Keratinocyte (primary cell): Measurements from ENCODE around the gene LAMA4. TPM values are rescaled to one million over a fixed set of nuclear protein-coding genes. Genes with fewer than 3 reads are reported as not detected.

Source experiments
- DNase-seq: peaks from one replicate; pipeline ENCODE4 v3.0.0-alpha.2; 2011; ENCODE audit warnings: low read depth, missing footprints, low spot score
- FAIRE-seq: peaks from 2 replicates; lab custom pipeline; 2011; peaks lifted over from hg19 to GRCh38; lab: Jason Lieb, UNC
- H2AFZ ChIP-seq: 2 replicates; pipeline ENCODE4 v1.6.0; 2012; ENCODE audit warnings: low read length, control low read depth, inconsistent platforms; ENCODE audit not compliant: control insufficient read depth
- H3K27ac ChIP-seq: 2 replicates; pipeline ENCODE4 v1.5.1; 2011; ENCODE audit warnings: low read length; ENCODE audit not compliant: control insufficient read depth, insufficient read depth
- H3K27me3 ChIP-seq: 3 replicates; pipeline ENCODE4 v1.6.0; 2011; ENCODE audit warnings: low read length; ENCODE audit not compliant: control insufficient read depth, insufficient read depth; ENCODE audit errors: extremely low read depth
- H3K36me3 ChIP-seq, 2 experiments: 2 replicates in 1 of 2; 3 replicates in 1 of 2; pipeline ENCODE4 v1.5.1; 2011; ENCODE audit warnings: low read length in 2 of 2, mild to moderate bottlenecking in 1 of 2; ENCODE audit not compliant: control insufficient read depth in 2 of 2, insufficient read depth in 2 of 2; ENCODE audit errors: extremely low read depth in 1 of 2
- H3K4me1 ChIP-seq: 3 replicates; pipeline ENCODE4 v1.5.1; 2011; ENCODE audit warnings: low read length; ENCODE audit not compliant: control insufficient read depth, insufficient read depth; ENCODE audit errors: extremely low read depth
- H3K4me2 ChIP-seq: 3 replicates; pipeline ENCODE4 v1.6.0; 2011; ENCODE audit warnings: low read depth, low read length; ENCODE audit not compliant: control insufficient read depth, insufficient read depth; ENCODE audit errors: extremely low read depth
- H3K4me3 ChIP-seq, 3 experiments: fragments of 200-600 bp in 1 of 3; sonication (generic) in 1 of 3; 2 replicates in 2 of 3; 3 replicates in 1 of 3; pipeline ENCODE4 v1.5.1; 2011 to 2016; ENCODE audit warnings: low read length in 3 of 3, mild to moderate bottlenecking in 3 of 3, control low read depth in 2 of 3, inconsistent platforms in 1 of 3, low read depth in 1 of 3, mixed read lengths in 1 of 3, mixed run types in 1 of 3, moderate library complexity in 1 of 3; ENCODE audit not compliant: control insufficient read depth in 2 of 3, insufficient read depth in 2 of 3; ENCODE audit errors: extremely low read depth in 1 of 3
- H3K79me2 ChIP-seq: 2 replicates; pipeline ENCODE4 v1.6.0; 2012; ENCODE audit warnings: low read length; ENCODE audit not compliant: control insufficient read depth, insufficient read depth
- H3K9ac ChIP-seq: 3 replicates; pipeline ENCODE4 v1.6.0; 2011; ENCODE audit warnings: low read length; ENCODE audit not compliant: control insufficient read depth, insufficient read depth; ENCODE audit errors: extremely low read depth
- H3K9me1 ChIP-seq: 3 replicates; pipeline ENCODE4 v1.6.0; 2011; ENCODE audit warnings: low read length; ENCODE audit not compliant: control insufficient read depth, insufficient read depth; ENCODE audit errors: extremely low read depth
- H3K9me3 ChIP-seq: 2 replicates; pipeline ENCODE4 v1.5.1; 2012; ENCODE audit warnings: low read depth, low read length; ENCODE audit not compliant: control insufficient read depth
- H4K20me1 ChIP-seq: 3 replicates; pipeline ENCODE4 v1.6.0; 2011; ENCODE audit warnings: low read length; ENCODE audit not compliant: control insufficient read depth, insufficient read depth; ENCODE audit errors: extremely low read depth
- EZH2 ChIP-seq: IDR thresholded peaks from one replicate; pipeline ENCODE4 v1.6.1; 2012; ENCODE audit warnings: inconsistent platforms, mild to moderate bottlenecking, low read length, moderate library complexity
- dilution Hi-C: fragments of 300-500 bp; cut with MboI; formaldehyde crosslinking; loops from one replicate; pipeline ENCODE4 v1.7.0; 2020; ENCODE audit warnings: low sequenced_read_pairs; ENCODE audit not compliant: extremely low pct_ligation_motif_present
- polyA plus RNA-seq, 5 experiments: library from polyadenylated mRNA; depleted of rRNA in 3 of 5; stranded (reverse) in 3 of 5; stranded (forward) in 1 of 5; unstranded in 1 of 5; fragments of >200 nt; gene quantifications; 1 replicate in 1 of 5; 2 replicates in 3 of 5; 3 replicates in 1 of 5; pipeline versions ENCODE4 v1.2.1 to v1.2.3, GENCODE V29; 2011 to 2012; ENCODE audit warnings: missing spikeins in 2 of 5, low read depth in 1 of 5, low replicate concordance in 1 of 5
- TF ChIP-seq, protein P1 (sequence below), 3 experiments: IDR thresholded peaks in 1 of 3; conservative IDR thresholded peaks in 1 of 3; optimal IDR thresholded peaks in 1 of 3; 2 replicates in 2 of 3; 3 replicates in 1 of 3; pipeline versions ENCODE3 to v1.5.1; 2011; ENCODE audit warnings: low read length in 3 of 3, mild to moderate bottlenecking in 3 of 3, moderate library complexity in 2 of 3, control low read depth in 1 of 3, inconsistent platforms in 1 of 3; ENCODE audit not compliant: insufficient read depth in 2 of 3; ENCODE audit errors: extremely low read depth in 1 of 3

Gene LAMA4
- polyA plus RNA-seq, 1 donor (not counting 4 experiments of a cell fraction or from before 2014, with no cell fraction given), result 0.12 TPM

DNA sequence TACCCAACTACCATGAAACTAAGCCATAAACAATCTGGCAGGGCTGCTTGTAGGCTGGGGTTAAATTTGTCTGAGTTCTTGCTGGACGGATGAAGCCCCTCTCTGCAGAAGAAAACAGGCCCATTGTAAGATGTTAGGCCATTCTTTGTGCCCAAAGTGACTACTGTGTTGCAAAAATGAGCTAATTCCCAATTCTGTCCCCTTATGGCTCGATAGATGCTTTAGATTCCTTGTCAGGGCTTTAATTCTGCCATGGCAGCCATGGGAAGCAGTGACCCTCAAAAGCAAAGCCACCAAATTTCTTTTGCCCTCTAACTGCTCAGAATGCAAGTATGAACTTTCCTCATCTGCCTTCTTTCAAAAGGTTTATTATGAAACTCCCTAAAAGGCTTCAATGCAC is 45.2 kb downstream of the LAMA4 start:
- no peaks in the 10 kb centered on the region for H3K36me3 ChIP-seq
- TF ChIP-seq, protein P1, sequence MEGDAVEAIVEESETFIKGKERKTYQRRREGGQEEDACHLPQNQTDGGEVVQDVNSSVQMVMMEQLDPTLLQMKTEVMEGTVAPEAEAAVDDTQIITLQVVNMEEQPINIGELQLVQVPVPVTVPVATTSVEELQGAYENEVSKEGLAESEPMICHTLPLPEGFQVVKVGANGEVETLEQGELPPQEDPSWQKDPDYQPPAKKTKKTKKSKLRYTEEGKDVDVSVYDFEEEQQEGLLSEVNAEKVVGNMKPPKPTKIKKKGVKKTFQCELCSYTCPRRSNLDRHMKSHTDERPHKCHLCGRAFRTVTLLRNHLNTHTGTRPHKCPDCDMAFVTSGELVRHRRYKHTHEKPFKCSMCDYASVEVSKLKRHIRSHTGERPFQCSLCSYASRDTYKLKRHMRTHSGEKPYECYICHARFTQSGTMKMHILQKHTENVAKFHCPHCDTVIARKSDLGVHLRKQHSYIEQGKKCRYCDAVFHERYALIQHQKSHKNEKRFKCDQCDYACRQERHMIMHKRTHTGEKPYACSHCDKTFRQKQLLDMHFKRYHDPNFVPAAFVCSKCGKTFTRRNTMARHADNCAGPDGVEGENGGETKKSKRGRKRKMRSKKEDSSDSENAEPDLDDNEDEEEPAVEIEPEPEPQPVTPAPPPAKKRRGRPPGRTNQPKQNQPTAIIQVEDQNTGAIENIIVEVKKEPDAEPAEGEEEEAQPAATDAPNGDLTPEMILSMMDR (optimal IDR thresholded peaks at IDR 0.05 in 1 of 3, IDR thresholded peaks at IDR 0.05 in 1 of 3, conservative IDR thresholded peaks at IDR 0.05 in 1 of 3; ENCODE audit: extremely low read depth in 1 of 3, insufficient read depth in 2 of 3, low read length in 3 of 3), result no peak
- no peak for TF ChIP-seq EZH2
- dilution Hi-C loops, result no loop called here

DNA sequence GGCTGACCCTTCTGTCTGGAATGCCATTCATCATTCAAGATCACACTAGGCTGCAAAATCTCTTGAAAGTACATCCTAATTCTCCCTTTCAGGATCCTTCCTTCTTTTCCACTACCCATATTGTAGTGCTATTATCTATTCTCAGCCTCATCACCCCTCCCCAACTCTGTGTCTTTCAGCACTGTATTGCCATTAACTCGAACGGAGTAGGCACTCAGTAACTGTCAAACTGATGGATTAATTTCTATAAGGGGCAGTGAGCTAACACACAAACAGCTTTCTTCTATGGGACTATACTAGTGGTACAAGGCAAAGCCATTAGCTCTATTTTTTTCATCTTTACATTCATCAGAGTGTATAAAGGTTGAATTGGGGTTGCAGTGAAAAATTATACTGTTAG is 46.6 kb downstream of the LAMA4 start:
- no peak overlapping the region for H3K9ac ChIP-seq
- H3K4me2 ChIP-seq, result no peak overlapping the region
- no peaks in the 10 kb centered on the region for H3K9me3 ChIP-seq
- no peaks in the 10 kb centered on the region for H3K36me3 ChIP-seq
- dilution Hi-C loops, result no loop called here
- no peaks in the 10 kb centered on the region for H3K27me3 ChIP-seq
- FAIRE-seq (no peak), DNase-seq (no peak)
- no peaks in the 10 kb centered on the region for H4K20me1 ChIP-seq
- no peaks in the 10 kb centered on the region for H3K79me2 ChIP-seq
- H2AFZ ChIP-seq, result no peak overlapping the region
- no peaks in the 10 kb centered on the region for H3K9me1 ChIP-seq
- peaks cover 24% of the 10 kb centered on the region for H3K4me1 ChIP-seq
- no peak overlapping the region for H3K27ac ChIP-seq
- TF ChIP-seq, protein P1 (optimal IDR thresholded peaks at IDR 0.05 in 1 of 3, IDR thresholded peaks at IDR 0.05 in 1 of 3, conservative IDR thresholded peaks at IDR 0.05 in 1 of 3; ENCODE audit: extremely low read depth in 1 of 3, insufficient read depth in 2 of 3, low read length in 3 of 3), result no peak
- no peak for TF ChIP-seq EZH2
- no peak overlapping the region for H3K4me3 ChIP-seq

More for the DNA sequence above, 45.2 kb downstream of the LAMA4 start:
- no peak overlapping the region for H3K4me3 ChIP-seq
- DNase-seq (no peak), FAIRE-seq (no peak)
- H3K27ac ChIP-seq, result no peak overlapping the region
- no peak overlapping the region for H2AFZ ChIP-seq
- H3K4me1 ChIP-seq, result peaks cover 17% of the 10 kb centered on the region
- H4K20me1 ChIP-seq, result no peaks in the 10 kb centered on the region
- H3K79me2 ChIP-seq, result no peaks in the 10 kb centered on the region
- H3K9ac ChIP-seq, result no peak overlapping the region
- H3K27me3 ChIP-seq, result no peaks in the 10 kb centered on the region
- H3K4me2 ChIP-seq, result no peak overlapping the region
- H3K9me3 ChIP-seq, result no peaks in the 10 kb centered on the region
- no peaks in the 10 kb centered on the region for H3K9me1 ChIP-seq
